Stimulated activated CD8-positive, alpha-beta memory T cell treated with anti-CD3 and anti-CD28 coated beads, Interleukin-7, amount 100 ng/mL, for 24 hours (primary cell): ENCODE results near the gene TRAF7.

ENCODE experiments used
- DNase-seq: peaks from one replicate; pipeline ENCODE4 v3.0.0-alpha.2; 2020; ENCODE audit warnings: low read depth

Gene TRAF7

GRCh38 chr16:2216330-2216729, 60.7 kb downstream of the TRAF7 start:
- DNase-seq: no peak

GRCh38 chr16:2223221-2223941, 67.8 kb downstream of the TRAF7 start, which contains the start of gene E4F1:
TSS of gene E4F1 (plus strand) at chr16:2223591. CDS start at chr16:2223614, 23 bp downstream.
- DNase-seq: peak; percentile 99

GRCh38 chr16:2223942-2224486, 68.4 kb downstream of the TRAF7 start:
- DNase-seq: no peak

- no peak for DNase-seq
These were observed 70.7 kb downstream of the TRAF7 start for GRCh38 chr16:2226245-2226793.

- DNase-seq: no peak
These were observed 71.3 kb downstream of the TRAF7 start for GRCh38 chr16:2226918-2227317.
